H1 (cell line): Measurements from ENCODE around the gene PLAU. TPM values are rescaled to one million over a fixed set of nuclear protein-coding genes. Genes with fewer than 3 reads are reported as not detected.

Experiments used
- CTCF ChIA-PET: fragments of 300-600 bp; sonication (Branson Sonifier 250); formaldehyde crosslinking; loops from one replicate; lab custom pipeline; 2021; ENCODE audit not compliant: partially characterized antibody; lab: Charles Lee
- POLR2A ChIA-PET: fragments of 300-600 bp; sonication (Branson Sonifier 250); formaldehyde crosslinking; loops from one replicate; lab custom pipeline; 2021; ENCODE audit warnings: inconsistent platforms; ENCODE audit not compliant: partially characterized antibody; lab: Charles Lee
- DNase-seq, 2 experiments: peaks; one replicate each; pipeline versions ENCODE4 v3.0.0 to v3.0.0-alpha.2; 2010 to 2022; ENCODE audit warnings: low spot score in 2 of 2, low read depth in 1 of 2, mixed read lengths in 1 of 2
- FAIRE-seq: peaks from 2 replicates; lab custom pipeline; 2011; peaks lifted over from hg19 to GRCh38; lab: Jason Lieb, UNC
- H2AFZ ChIP-seq: 2 replicates; pipeline ENCODE4 v1.8.1; 2012; ENCODE audit warnings: low read length, inconsistent platforms
- H2AK5ac ChIP-seq: 2 replicates; pipeline ENCODE4 v1.6.1; 2013; ENCODE audit warnings: low read depth, low read length
- H2BK120ac ChIP-seq: replicated peaks from 2 replicates; pipeline ENCODE3; 2013; ENCODE audit warnings: low read depth, low read length, inconsistent platforms
- H2BK12ac ChIP-seq: 2 replicates; pipeline ENCODE4 v1.6.1; 2013; ENCODE audit warnings: low read depth, low read length
- H2BK15ac ChIP-seq: 2 replicates; pipeline ENCODE4 v1.6.1; 2013; ENCODE audit warnings: low read length
- H2BK20ac ChIP-seq: 2 replicates; pipeline ENCODE4 v1.6.1; 2013; ENCODE audit warnings: low read length
- H2BK5ac ChIP-seq: 2 replicates; pipeline ENCODE4 v1.6.1; 2013; ENCODE audit warnings: low read depth, low read length
- H3K14ac ChIP-seq: 2 replicates; pipeline ENCODE4 v1.6.1; 2013; ENCODE audit warnings: inconsistent platforms; ENCODE audit not compliant: insufficient read length
- H3K18ac ChIP-seq: 2 replicates; pipeline ENCODE4 v1.6.1; 2013; ENCODE audit warnings: low read length; ENCODE audit errors: extremely low read depth
- H3K23ac ChIP-seq: 2 replicates; pipeline ENCODE4 v1.6.1; 2013; ENCODE audit warnings: inconsistent platforms; ENCODE audit not compliant: insufficient read length
- H3K23me2 ChIP-seq: 2 replicates; pipeline ENCODE4 v1.6.1; 2013; ENCODE audit warnings: low read depth, low read length
- H3K27ac ChIP-seq: 2 replicates; pipeline ENCODE4 v1.6.1; 2011; ENCODE audit warnings: low read depth, low read length, inconsistent platforms
- H3K27me3 ChIP-seq, 4 experiments: replicated peaks in 1 of 4; 1 replicate in 1 of 4; 2 replicates in 3 of 4; pipeline versions ENCODE4 v1.6.1 to v1.8.1; 2011 to 2013; ENCODE audit warnings: low read length in 3 of 4, mild to moderate bottlenecking in 3 of 4, inconsistent platforms in 2 of 4, mixed read lengths in 2 of 4, moderate library complexity in 1 of 4; ENCODE audit not compliant: control insufficient read depth in 3 of 4, insufficient read depth in 3 of 4; ENCODE audit errors: extremely low read depth in 1 of 4
- H3K36me3 ChIP-seq, 4 experiments: 2 replicates each; pipeline versions ENCODE4 v1.6.1 to v1.8.1; 2011 to 2013; ENCODE audit warnings: mild to moderate bottlenecking in 4 of 4, low read length in 3 of 4, moderate library complexity in 2 of 4, control low read depth in 1 of 4, inconsistent platforms in 1 of 4; ENCODE audit not compliant: insufficient read depth in 4 of 4, control insufficient read depth in 2 of 4
- H3K4ac ChIP-seq: replicated peaks from 2 replicates; pipeline ENCODE3; 2013; ENCODE audit warnings: low read length, low read depth, mixed read lengths, inconsistent platforms; ENCODE audit not compliant: insufficient read length
- H3K4me1 ChIP-seq, 4 experiments: replicated peaks in 1 of 4; 1 replicate in 1 of 4; 2 replicates in 3 of 4; pipeline versions ENCODE4 v1.6.1 to v1.8.1; 2011 to 2013; ENCODE audit warnings: low read length in 3 of 4, inconsistent platforms in 2 of 4, mixed read lengths in 1 of 4; ENCODE audit not compliant: insufficient read depth in 4 of 4, control insufficient read depth in 3 of 4
- H3K4me2 ChIP-seq, 2 experiments: 2 replicates each; pipeline versions ENCODE4 v1.6.1 to v1.8.1; 2011 to 2013; ENCODE audit warnings: low read depth in 2 of 2, low read length in 2 of 2, control low read depth in 1 of 2, inconsistent platforms in 1 of 2, mild to moderate bottlenecking in 1 of 2; ENCODE audit not compliant: insufficient read depth in 1 of 2
- H3K4me3 ChIP-seq, 4 experiments: fragments of 200-600, 300-600 bp in 1 of 4; sonication (generic), shearing (Covaris generic), sonication (Bioruptor Twin) in 1 of 4; 2 replicates each; pipeline versions ENCODE4 v1.5.1 to v1.8.1; 2011 to 2016; ENCODE audit warnings: low read length in 4 of 4, low read depth in 3 of 4, control low read depth in 2 of 4, inconsistent platforms in 2 of 4, mild to moderate bottlenecking in 2 of 4, mixed read lengths in 1 of 4, moderate library complexity in 1 of 4; ENCODE audit not compliant: insufficient read depth in 2 of 4; ENCODE audit errors: extremely low read depth in 1 of 4
- H3K56ac ChIP-seq: replicated peaks from 2 replicates; pipeline ENCODE3; 2013; ENCODE audit warnings: low read depth, mild to moderate bottlenecking, mixed read lengths, low read length, inconsistent platforms; ENCODE audit not compliant: insufficient read length
- H3K79me1 ChIP-seq: 2 replicates; pipeline ENCODE4 v1.6.1; 2013; ENCODE audit warnings: low read depth, low read length, control low read depth
- H3K79me2 ChIP-seq, 2 experiments: 2 replicates each; pipeline versions ENCODE4 v1.6.1 to v1.8.1; 2012 to 2013; ENCODE audit warnings: low read length in 2 of 2, mild to moderate bottlenecking in 2 of 2, inconsistent platforms in 1 of 2; ENCODE audit not compliant: insufficient read depth in 2 of 2, control insufficient read depth in 1 of 2
- H3K9ac ChIP-seq, 4 experiments: replicated peaks in 1 of 4; 1 replicate in 1 of 4; 2 replicates in 3 of 4; pipeline versions ENCODE4 v1.6.1 to v1.8.1; 2011 to 2013; ENCODE audit warnings: low read depth in 3 of 4, low read length in 3 of 4, control low read depth in 2 of 4, mild to moderate bottlenecking in 2 of 4, moderate library complexity in 2 of 4, inconsistent platforms in 1 of 4; ENCODE audit errors: extremely low read depth in 1 of 4
- H3K9me3 ChIP-seq, 2 experiments: 2 replicates each; pipeline versions ENCODE4 v1.6.1 to v1.8.1; 2012 to 2013; ENCODE audit warnings: mild to moderate bottlenecking in 2 of 2, moderate library complexity in 2 of 2, control low read depth in 1 of 2, inconsistent platforms in 1 of 2, low read depth in 1 of 2, low read length in 1 of 2, mixed read lengths in 1 of 2; ENCODE audit not compliant: insufficient read depth in 2 of 2
- H4K20me1 ChIP-seq, 2 experiments: replicated peaks in 1 of 2; 2 replicates each; pipeline versions ENCODE3 to v1.8.1; 2011 to 2013; ENCODE audit warnings: inconsistent platforms in 2 of 2, low read length in 2 of 2, mild to moderate bottlenecking in 1 of 2; ENCODE audit not compliant: insufficient read depth in 2 of 2, control insufficient read depth in 1 of 2
- H4K5ac ChIP-seq: 2 replicates; pipeline ENCODE4 v1.6.1; 2013; ENCODE audit warnings: low read length, low read depth, mixed read lengths, inconsistent platforms; ENCODE audit not compliant: insufficient read length
- H4K8ac ChIP-seq: 2 replicates; pipeline ENCODE4 v1.8.0; 2013; ENCODE audit warnings: mild to moderate bottlenecking, moderate library complexity, low read length, inconsistent platforms; ENCODE audit not compliant: insufficient read depth; ENCODE audit errors: extremely low read depth
- H4K91ac ChIP-seq: replicated peaks from 2 replicates; pipeline ENCODE3; 2013; ENCODE audit warnings: low read length, mixed read lengths, inconsistent platforms; ENCODE audit not compliant: insufficient read length
- BRCA1 ChIP-seq: IDR thresholded peaks from 2 replicates; pipeline ENCODE4 v1.6.1; 2012; ENCODE audit warnings: low read depth, low read length, improper control_type of control experiment
- EGR1 ChIP-seq: IDR thresholded peaks from 2 replicates; pipeline ENCODE4 v1.6.1; 2011; ENCODE audit warnings: low read depth, low read length, borderline replicate concordance
- FOSL1 ChIP-seq: IDR thresholded peaks from 2 replicates; pipeline ENCODE4 v1.6.1; 2011; ENCODE audit warnings: mild to moderate bottlenecking, low read depth, low read length, moderate library complexity; ENCODE audit not compliant: insufficient read depth
- JUND ChIP-seq: IDR thresholded peaks from 2 replicates; pipeline ENCODE4 v1.6.1; 2011; ENCODE audit warnings: mild to moderate bottlenecking, improper control_type of control experiment, low read length
- KDM4A ChIP-seq: IDR thresholded peaks from one replicate; pipeline ENCODE4 v1.7.1; 2012; ENCODE audit warnings: low read depth, mild to moderate bottlenecking, moderate library complexity, low read length, inconsistent platforms; ENCODE audit not compliant: severe bottlenecking
- KDM5A ChIP-seq: fragments of 200-600 bp; IDR thresholded peaks from 2 replicates; pipeline ENCODE4 v1.7.1; 2012; ENCODE audit warnings: mild to moderate bottlenecking, low read length, inconsistent platforms, mixed read lengths
- MAFK ChIP-seq: IDR thresholded peaks from 2 replicates; pipeline ENCODE4 v1.6.1; 2012; ENCODE audit warnings: low read depth, mild to moderate bottlenecking, improper control_type of control experiment, low read length
- SP2 ChIP-seq: IDR thresholded peaks from 2 replicates; pipeline ENCODE4 v1.6.1; 2012; ENCODE audit warnings: mild to moderate bottlenecking, low read length, inconsistent platforms
- WGBS, 2 experiments: shearing (Covaris generic) in 1 of 2; methylation state at CpG; one replicate each; pipeline versions ENCODE4 v1.1.6 to v1.1.7; 2013 to 2015; ENCODE audit warnings: low lambda C conversion rate in 2 of 2, mixed read lengths in 2 of 2, inconsistent platforms in 1 of 2, low coverage in 1 of 2, missing lambda C conversion rate in 1 of 2; ENCODE audit not compliant: insufficient replicate concordance in 2 of 2, insufficient coverage in 1 of 2, insufficient read length in 1 of 2; ENCODE audit errors: extremely low coverage in 1 of 2, missing lambda C conversion rate in 1 of 2; 5-methylcytosine and 5-hydroxymethylcytosine counted together
- polyA plus RNA-seq, 7 experiments: library from polyadenylated mRNA; depleted of rRNA in 3 of 7; stranded (reverse) in 5 of 7; unstranded in 2 of 7; fragments of >200 nt in 5 of 7; fragments of 200-250 nt in 2 of 7; gene quantifications; 1 replicate in 5 of 7; 2 replicates in 1 of 7; 4 replicates in 1 of 7; pipeline versions ENCODE4 v1.2.1 to v1.2.3, GENCODE V29; 2011 to 2013; ENCODE audit warnings: missing spikeins in 2 of 7, mixed read lengths in 2 of 7
- total RNA-seq: library from RNA; stranded (reverse); fragmentation: NEBNext Ultra II Directional; extraction: Animal tissue kit (Norgen Biotek cat#: 25700); gene quantifications from 2 replicates; pipeline ENCODE4 v1.2.1, GENCODE V29; 2021

PLAU gene
- total and polyA plus RNA-seq, 2 of the 8 experiments (the other 6 are each of a cell fraction or from before 2014, with no cell fraction given): 16.2 to 26.1 TPM

GRCh38 chr10:73889014-73889413 lies 21.9 kb upstream of the PLAU start:
- no peak overlapping the region for H3K56ac ChIP-seq
- H3K36me3 ChIP-seq: no peaks in the 10 kb centered on the region
- peak overlapping the region; percentile 35; the same call in 1 of the 2 replicates for H2BK12ac ChIP-seq
- H3K23me2 ChIP-seq: no peaks in the 10 kb centered on the region
- H3K14ac ChIP-seq: no peak overlapping the region
- no peaks in the 10 kb centered on the region for H3K9me3 ChIP-seq
- H2AK5ac ChIP-seq: no peak overlapping the region
- H2BK5ac ChIP-seq: no peak overlapping the region
- peak overlapping the region; percentile 76; the same call in 1 of the 2 replicates for H2BK15ac ChIP-seq
- H4K8ac ChIP-seq: no peak overlapping the region; the same call in 1 of the 2 replicates
- no peaks in the 10 kb centered on the region for H3K79me1 ChIP-seq
- no peak overlapping the region for H4K5ac ChIP-seq
- H3K4me1 ChIP-seq: peaks cover 1 to 9% (median 5%) of the 10 kb centered on the region in 4 experiments; a peak in 5 of 7 replicates
- H3K23ac ChIP-seq: no peak overlapping the region
- 0 out of 2 replicates have a peak overlapping the region, but pooled peaks have one; percentile 62 for H2BK20ac ChIP-seq
- no peaks in the 10 kb centered on the region for H3K79me2 ChIP-seq
- POLR2A ChIA-PET: interaction anchor here (0.5 to 3.9 kb wide), 10 partner anchors 11 to 116 kb away, joined by 3 to 29 read pairs (median 4); partner anchors contain the start of gene PLAU
- TF ChIP-seq EGR1: no peak
- TF ChIP-seq FOSL1: no peak
- TF ChIP-seq SP2: no peak
- no peak for TF ChIP-seq BRCA1
- TF ChIP-seq MAFK: no peak
- no peak for TF ChIP-seq KDM4A
- TF ChIP-seq JUND: no peak
- no peak for TF ChIP-seq KDM5A
- TF ChIP-seq, all 59 proteins: peak for 0
- Histone ChIP-seq H3K4ac (no peak overlapping the region), H2AFZ (peak overlapping the region; percentile 91; the same call in 1 of the 2 replicates), H3K18ac (peak overlapping the region; percentile 28; the same call in 1 of the 2 replicates), H4K91ac (peak overlapping the region; percentile 27), H2BK120ac (no peak overlapping the region), H4K20me1 (no peaks in the 10 kb centered on the region), H3K9ac (no peak overlapping the region), H3K4me3 (no peak overlapping the region), H3K27ac (no peak overlapping the region), H3K4me2 (no peak overlapping the region), H3K27me3 (no peaks in the 10 kb centered on the region)
- DNase-seq (no peak), FAIRE-seq (no peak)
- 76% methylated on average over 7 of the region's 7 CpGs; no CpG with 5 or more reads in 1 of the 2 experiments for WGBS, 2 experiments
- CTCF ChIA-PET: interaction anchor here (0.7 to 27.0 kb wide), 18 partner anchors 10 to 234 kb away, joined by 3 to 681 read pairs (median 4); partner anchors contain the start of gene PLAU
